ENCODE data around the gene JMJD4.

The JMJD4 gene

DNA sequence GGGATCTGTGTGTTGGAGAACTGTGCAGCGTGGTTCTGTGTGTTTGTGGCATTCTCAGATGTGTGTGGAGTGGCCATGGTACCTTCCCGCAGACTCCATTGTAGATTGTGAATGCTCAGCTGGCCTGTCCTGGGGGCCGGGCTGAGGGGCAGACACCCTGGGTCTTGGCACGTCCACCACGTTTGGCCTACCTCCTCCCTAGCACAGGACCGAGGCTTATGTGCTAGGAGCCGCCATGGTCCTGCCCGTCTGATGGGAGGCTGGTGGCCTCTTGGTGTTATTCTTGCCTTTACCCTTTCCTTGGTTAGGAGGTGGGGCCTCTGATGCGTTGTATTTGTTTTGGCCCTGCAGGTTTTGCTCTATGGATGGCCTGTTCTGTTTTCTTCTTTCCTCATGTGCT, 25.3 kb upstream of the JMJD4 start:
- no peak overlapping the region for H3K27ac ChIP-seq (ENCODE audit: low read length)
- ATAC-seq (ENCODE audit: insufficient read depth, low read depth) (no peak), DNase-seq (no peak)
- H3K79me2 ChIP-seq (ENCODE audit: insufficient read depth, low read length), result peaks cover 10% of the 10 kb centered on the region
- no peak overlapping the region for H3K4me2 ChIP-seq (ENCODE audit: insufficient read depth, low read length)
- no peak overlapping the region for H3K9ac ChIP-seq (ENCODE audit: low read depth, low read length)
- peaks cover 32% of the 10 kb centered on the region for H4K20me1 ChIP-seq (ENCODE audit: insufficient read depth, low read length)
- TF ChIP-seq, protein P1, sequence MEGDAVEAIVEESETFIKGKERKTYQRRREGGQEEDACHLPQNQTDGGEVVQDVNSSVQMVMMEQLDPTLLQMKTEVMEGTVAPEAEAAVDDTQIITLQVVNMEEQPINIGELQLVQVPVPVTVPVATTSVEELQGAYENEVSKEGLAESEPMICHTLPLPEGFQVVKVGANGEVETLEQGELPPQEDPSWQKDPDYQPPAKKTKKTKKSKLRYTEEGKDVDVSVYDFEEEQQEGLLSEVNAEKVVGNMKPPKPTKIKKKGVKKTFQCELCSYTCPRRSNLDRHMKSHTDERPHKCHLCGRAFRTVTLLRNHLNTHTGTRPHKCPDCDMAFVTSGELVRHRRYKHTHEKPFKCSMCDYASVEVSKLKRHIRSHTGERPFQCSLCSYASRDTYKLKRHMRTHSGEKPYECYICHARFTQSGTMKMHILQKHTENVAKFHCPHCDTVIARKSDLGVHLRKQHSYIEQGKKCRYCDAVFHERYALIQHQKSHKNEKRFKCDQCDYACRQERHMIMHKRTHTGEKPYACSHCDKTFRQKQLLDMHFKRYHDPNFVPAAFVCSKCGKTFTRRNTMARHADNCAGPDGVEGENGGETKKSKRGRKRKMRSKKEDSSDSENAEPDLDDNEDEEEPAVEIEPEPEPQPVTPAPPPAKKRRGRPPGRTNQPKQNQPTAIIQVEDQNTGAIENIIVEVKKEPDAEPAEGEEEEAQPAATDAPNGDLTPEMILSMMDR (IDR thresholded peaks at IDR 0.05; ENCODE audit: borderline replicate concordance, extremely low read depth, low read length, poor library complexity, severe bottlenecking), result no peak
- no peak for TF ChIP-seq EZH2 (IDR thresholded peaks at IDR 0.05; ENCODE audit: borderline replicate concordance, low read depth, low read length, severe bottlenecking)
- no peaks in the 10 kb centered on the region for H3K27me3 ChIP-seq (ENCODE audit: insufficient read depth, low read length, poor library complexity)
- no peaks in the 10 kb centered on the region for H3K9me3 ChIP-seq (ENCODE audit: insufficient read depth, low read length, severe bottlenecking)
- H3K4me1 ChIP-seq (ENCODE audit: insufficient read depth, low read length), result peaks cover 13% of the 10 kb centered on the region
- peaks cover 89% of the 10 kb centered on the region for H3K36me3 ChIP-seq (ENCODE audit: insufficient read depth, low read length)
- H2AFZ ChIP-seq (ENCODE audit: low read depth, low read length), result no peak overlapping the region
- H3K4me3 ChIP-seq (ENCODE audit: low read depth in 1 of 2, low read length in 2 of 2), result no peak overlapping the region

DNA sequence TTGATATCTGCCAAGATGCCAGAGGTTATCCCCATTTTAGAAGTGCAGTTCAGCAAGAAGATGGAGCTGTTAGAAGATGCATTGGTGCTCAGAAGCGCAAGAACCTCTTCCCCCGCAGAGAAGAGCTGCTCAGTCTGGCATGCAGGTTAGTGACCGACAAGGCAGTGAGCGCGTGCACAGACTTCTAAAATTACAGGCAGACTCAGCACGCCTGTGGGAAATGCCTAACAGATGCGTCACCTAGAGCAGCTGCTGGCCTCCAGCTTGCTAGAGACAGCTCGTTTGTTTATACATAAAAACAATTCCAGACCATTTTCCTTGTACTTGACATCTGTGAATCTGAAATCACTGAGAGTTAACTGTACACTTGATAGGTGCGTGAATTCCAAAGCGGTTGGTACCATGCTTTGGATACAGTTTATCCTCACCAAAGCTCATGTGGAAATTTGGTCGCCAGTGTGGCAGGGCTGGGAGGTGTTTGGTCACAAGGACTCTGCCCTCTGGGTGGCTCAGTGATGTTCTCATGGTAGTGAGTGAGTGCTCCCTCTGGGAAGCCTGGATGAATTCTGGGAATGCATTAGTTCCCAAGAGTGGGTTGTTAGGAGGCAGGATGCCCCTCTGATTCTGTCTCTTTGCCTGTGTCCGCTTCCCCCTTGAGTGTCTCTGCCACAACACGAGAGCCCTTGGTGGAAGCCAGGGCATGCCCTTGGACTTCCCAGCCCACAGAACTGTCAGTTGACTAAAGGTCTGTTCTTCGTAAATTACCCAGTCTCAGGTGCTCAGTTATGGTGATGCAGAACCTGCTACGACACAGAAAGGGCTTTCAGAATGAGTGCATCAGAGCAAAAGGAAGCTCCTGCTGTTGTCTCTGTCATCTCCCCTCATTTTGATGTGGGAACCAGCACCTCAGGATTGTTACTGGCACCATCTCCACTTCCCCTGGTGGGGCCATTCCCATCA, 24.5 kb upstream of the JMJD4 start:
- Histone ChIP-seq H3K79me2 (ENCODE audit: insufficient read depth, low read length) (peaks cover 16% of the 10 kb centered on the region), H3K4me1 (ENCODE audit: insufficient read depth, low read length) (peaks cover 13% of the 10 kb centered on the region), H3K36me3 (ENCODE audit: insufficient read depth, low read length) (peaks cover 88% of the 10 kb centered on the region), H4K20me1 (ENCODE audit: insufficient read depth, low read length) (peaks cover 35% of the 10 kb centered on the region), H3K9me3 (ENCODE audit: insufficient read depth, low read length, severe bottlenecking) (no peaks in the 10 kb centered on the region), H3K27me3 (ENCODE audit: insufficient read depth, low read length, poor library complexity) (no peaks in the 10 kb centered on the region), H3K9ac (ENCODE audit: low read depth, low read length) (no peak overlapping the region), H3K4me3 (ENCODE audit: low read depth in 1 of 2, low read length in 2 of 2) (no peak overlapping the region), H3K27ac (ENCODE audit: low read length) (no peak overlapping the region), H2AFZ (ENCODE audit: low read depth, low read length) (no peak overlapping the region), H3K4me2 (ENCODE audit: insufficient read depth, low read length) (no peak overlapping the region)
- ATAC-seq (ENCODE audit: insufficient read depth, low read depth) (no peak), DNase-seq (no peak)
- no peak for TF ChIP-seq EZH2 (IDR thresholded peaks at IDR 0.05; ENCODE audit: borderline replicate concordance, low read depth, low read length, severe bottlenecking)
- TF ChIP-seq, protein P1 (IDR thresholded peaks at IDR 0.05; ENCODE audit: borderline replicate concordance, extremely low read depth, low read length, poor library complexity, severe bottlenecking), result no peak

DNA sequence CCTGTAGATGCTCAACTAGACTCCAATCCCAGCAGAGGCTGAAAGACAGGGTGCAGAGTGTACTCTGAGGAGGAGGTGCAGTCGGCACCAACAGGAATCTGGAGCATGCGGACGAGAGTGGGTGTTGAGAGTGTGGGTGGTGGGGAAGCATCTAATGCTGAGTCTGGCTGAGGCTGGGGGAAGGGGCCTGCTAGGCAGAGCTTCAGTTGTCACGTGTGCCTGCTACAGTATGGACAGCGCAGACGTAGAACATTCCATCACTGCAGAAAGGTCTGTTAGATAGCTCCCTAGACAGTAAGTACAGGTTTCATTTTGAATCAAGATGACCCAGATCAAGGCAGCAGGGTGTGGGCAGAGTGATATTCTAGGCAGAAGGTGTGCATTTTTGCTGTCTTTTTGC, 23.3 kb upstream of the JMJD4 start:
- Histone ChIP-seq H3K27me3 (ENCODE audit: insufficient read depth, low read length, poor library complexity) (no peaks in the 10 kb centered on the region), H3K79me2 (ENCODE audit: insufficient read depth, low read length) (peaks cover 21% of the 10 kb centered on the region), H3K9ac (ENCODE audit: low read depth, low read length) (no peak overlapping the region), H2AFZ (ENCODE audit: low read depth, low read length) (no peak overlapping the region), H3K9me3 (ENCODE audit: insufficient read depth, low read length, severe bottlenecking) (no peaks in the 10 kb centered on the region), H4K20me1 (ENCODE audit: insufficient read depth, low read length) (peaks cover 42% of the 10 kb centered on the region), H3K4me1 (ENCODE audit: insufficient read depth, low read length) (peaks cover 13% of the 10 kb centered on the region), H3K27ac (ENCODE audit: low read length) (no peak overlapping the region), H3K4me2 (ENCODE audit: insufficient read depth, low read length) (no peak overlapping the region), H3K36me3 (ENCODE audit: insufficient read depth, low read length) (peaks cover 90% of the 10 kb centered on the region), H3K4me3 (ENCODE audit: low read depth in 1 of 2, low read length in 2 of 2) (no peak overlapping the region)
- TF ChIP-seq EZH2 (IDR thresholded peaks at IDR 0.05; ENCODE audit: borderline replicate concordance, low read depth, low read length, severe bottlenecking), result no peak
- TF ChIP-seq, protein P1 (IDR thresholded peaks at IDR 0.05; ENCODE audit: borderline replicate concordance, extremely low read depth, low read length, poor library complexity, severe bottlenecking), result no peak
- ATAC-seq (ENCODE audit: insufficient read depth, low read depth), result no peak
- DNase-seq, result no peak

Data from DND-41 (cell line).